Loucy (cell line): ENCODE results near the gene MMP14.

Experiments used
- H2AFZ ChIP-seq: fragments of 200-600 bp; sonication (generic); 2 replicates; pipeline ENCODE4 v1.6.0; 2016; ENCODE audit warnings: antibody characterized with exemption, mild to moderate bottlenecking, low read length, moderate library complexity
- H3F3A ChIP-seq: fragments of 200-600 bp; 2 replicates; pipeline ENCODE4 v1.6.0; 2016; ENCODE audit warnings: antibody characterized with exemption, low read depth, mild to moderate bottlenecking
- H3K27me3 ChIP-seq: fragments of 200-600 bp; sonication (generic); 2 replicates; pipeline ENCODE4 v1.6.1; 2014; ENCODE audit warnings: low read length, mild to moderate bottlenecking; ENCODE audit not compliant: insufficient read depth, poor library complexity, severe bottlenecking
- H3K36me3 ChIP-seq: fragments of 200-600 bp; sonication (generic); 2 replicates; pipeline ENCODE4 v1.6.1; 2016; ENCODE audit warnings: low read length; ENCODE audit not compliant: insufficient read depth
- H3K4me1 ChIP-seq: fragments of 200-600 bp; sonication (generic); 2 replicates; pipeline ENCODE4 v1.5.1; 2014; ENCODE audit warnings: low read length, mild to moderate bottlenecking; ENCODE audit not compliant: insufficient read depth, poor library complexity, severe bottlenecking
- H3K4me2 ChIP-seq: fragments of 200-600 bp; sonication (generic); 2 replicates; pipeline ENCODE4 v1.6.0; 2014; ENCODE audit warnings: antibody characterized with exemption, low read length, low read depth, mild to moderate bottlenecking; ENCODE audit not compliant: poor library complexity, severe bottlenecking
- H3K4me3 ChIP-seq: fragments of 200-600 bp; sonication (generic); 2 replicates; pipeline ENCODE4 v1.5.1; 2014; ENCODE audit warnings: low read length, mild to moderate bottlenecking, mixed read lengths; ENCODE audit not compliant: poor library complexity, severe bottlenecking
- H3K79me2 ChIP-seq: fragments of 200-600 bp; sonication (generic); 2 replicates; pipeline ENCODE4 v1.6.1; 2014; ENCODE audit warnings: low read length; ENCODE audit not compliant: insufficient read depth
- H3K9ac ChIP-seq: fragments of 200-600 bp; sonication (generic); 2 replicates; pipeline ENCODE4 v1.6.0; 2014; ENCODE audit warnings: mild to moderate bottlenecking, low read depth, low read length, moderate library complexity; ENCODE audit not compliant: poor library complexity, severe bottlenecking
- H3K9me2 ChIP-seq: fragments of 200-600 bp; sonication (generic); replicated peaks from 2 replicates; pipeline ENCODE4 v1.6.1; 2016; ENCODE audit warnings: low read depth, low read length, mixed read lengths
- H3K9me3 ChIP-seq: fragments of 200-600 bp; sonication (generic); 2 replicates; pipeline ENCODE4 v1.6.1; 2014; ENCODE audit warnings: mild to moderate bottlenecking, antibody characterized with exemption, low read length, low read depth; ENCODE audit not compliant: insufficient read depth
- H4K20me1 ChIP-seq: fragments of 200-600 bp; sonication (generic); 2 replicates; pipeline ENCODE4 v1.6.0; 2014; ENCODE audit warnings: antibody characterized with exemption, low read length, mild to moderate bottlenecking; ENCODE audit not compliant: insufficient read depth, poor library complexity, severe bottlenecking
- EZH2phosphoT487 ChIP-seq: fragments of 200-600 bp; IDR thresholded peaks from 2 replicates; pipeline ENCODE4 v1.6.1; 2018; ENCODE audit warnings: antibody characterized with exemption, mild to moderate bottlenecking, moderate library complexity, borderline replicate concordance
- TF ChIP-seq, protein P1 (sequence below): fragments of 200-600 bp; sonication (generic); conservative IDR thresholded peaks from 2 replicates; pipeline ENCODE4 v1.5.1; 2014; ENCODE audit warnings: mild to moderate bottlenecking, antibody characterized with exemption, low read length

MMP14 gene

DNA sequence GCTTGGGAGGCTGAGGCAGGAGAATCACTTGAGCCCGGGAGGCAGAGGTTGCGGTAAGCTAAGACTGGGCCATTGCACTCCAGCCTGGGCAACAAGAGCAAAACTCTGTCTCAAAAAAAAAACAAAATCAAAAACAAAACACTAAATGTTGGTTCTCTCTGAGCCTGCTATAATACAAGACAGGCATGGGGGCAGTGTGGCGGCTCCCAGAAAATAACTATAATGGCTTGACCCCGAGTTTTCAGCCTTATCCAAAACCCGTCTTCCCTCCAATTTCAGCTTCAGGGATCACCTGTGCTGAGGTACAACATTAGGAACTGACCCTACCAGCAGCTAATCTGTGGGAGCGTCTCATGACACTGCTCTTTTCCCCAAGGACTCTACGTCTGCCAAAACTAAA lies 22.0 kb upstream of the MMP14 start:
- Histone ChIP-seq H3K27me3 (no peaks in the 10 kb centered on the region), H3K4me2 (no peak overlapping the region), H3K36me3 (no peaks in the 10 kb centered on the region), H3K9ac (no peak overlapping the region), H4K20me1 (no peaks in the 10 kb centered on the region), H3F3A (no peaks in the 10 kb centered on the region), H3K4me3 (no peak overlapping the region), H3K4me1 (peaks cover 9% of the 10 kb centered on the region), H2AFZ (no peak overlapping the region), H3K9me2 (no peaks in the 10 kb centered on the region), H3K79me2 (no peaks in the 10 kb centered on the region), H3K9me3 (no peaks in the 10 kb centered on the region)
- TF ChIP-seq, protein P1, sequence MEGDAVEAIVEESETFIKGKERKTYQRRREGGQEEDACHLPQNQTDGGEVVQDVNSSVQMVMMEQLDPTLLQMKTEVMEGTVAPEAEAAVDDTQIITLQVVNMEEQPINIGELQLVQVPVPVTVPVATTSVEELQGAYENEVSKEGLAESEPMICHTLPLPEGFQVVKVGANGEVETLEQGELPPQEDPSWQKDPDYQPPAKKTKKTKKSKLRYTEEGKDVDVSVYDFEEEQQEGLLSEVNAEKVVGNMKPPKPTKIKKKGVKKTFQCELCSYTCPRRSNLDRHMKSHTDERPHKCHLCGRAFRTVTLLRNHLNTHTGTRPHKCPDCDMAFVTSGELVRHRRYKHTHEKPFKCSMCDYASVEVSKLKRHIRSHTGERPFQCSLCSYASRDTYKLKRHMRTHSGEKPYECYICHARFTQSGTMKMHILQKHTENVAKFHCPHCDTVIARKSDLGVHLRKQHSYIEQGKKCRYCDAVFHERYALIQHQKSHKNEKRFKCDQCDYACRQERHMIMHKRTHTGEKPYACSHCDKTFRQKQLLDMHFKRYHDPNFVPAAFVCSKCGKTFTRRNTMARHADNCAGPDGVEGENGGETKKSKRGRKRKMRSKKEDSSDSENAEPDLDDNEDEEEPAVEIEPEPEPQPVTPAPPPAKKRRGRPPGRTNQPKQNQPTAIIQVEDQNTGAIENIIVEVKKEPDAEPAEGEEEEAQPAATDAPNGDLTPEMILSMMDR: no peak
- TF ChIP-seq EZH2phosphoT487: no peak

DNA sequence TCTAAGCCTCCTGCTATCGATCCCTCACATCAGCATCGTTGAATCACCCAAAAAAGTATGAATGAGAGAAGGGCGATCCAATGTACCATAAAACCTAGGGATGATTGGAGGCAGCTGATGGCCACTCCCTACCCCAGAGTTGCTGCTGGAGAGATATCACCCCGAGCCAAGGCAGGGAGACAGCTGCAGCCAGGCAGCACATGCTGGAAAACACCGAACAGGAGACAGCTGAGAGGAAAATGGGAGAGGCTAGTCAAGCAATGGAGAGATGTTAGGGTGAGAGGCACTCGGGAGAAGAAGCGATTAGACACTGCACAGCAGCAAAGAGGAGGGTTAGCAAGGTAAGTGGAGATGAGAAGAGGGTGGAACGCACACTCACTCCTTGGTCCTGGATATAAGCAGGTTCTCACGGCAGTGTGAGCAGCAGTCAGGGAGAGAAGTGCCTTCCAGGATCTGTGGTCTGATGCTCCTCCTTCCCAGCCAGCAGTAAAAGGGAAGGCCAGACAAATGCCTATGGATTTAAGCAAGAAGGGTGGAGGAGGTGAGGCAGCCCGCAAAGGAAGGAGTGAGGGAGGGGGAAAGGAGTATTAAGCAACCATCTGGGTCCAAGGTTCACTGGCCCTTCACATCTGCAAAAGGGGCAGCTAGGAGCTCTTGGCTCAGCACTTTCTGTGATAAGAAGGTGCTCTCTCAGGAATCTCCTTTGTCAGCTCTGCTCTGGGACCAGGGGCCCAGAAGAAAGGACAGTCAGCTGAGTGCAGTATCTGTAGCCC lies 21.3 kb upstream of the MMP14 start, which contains the start of gene SLC7A7:
Gene SLC7A7, minus strand, starts transcription at position 495 of the 773 bp plus-strand sequence. CDS start 2,037 bp downstream, outside the sequence.
- Histone ChIP-seq H3K79me2 (no peaks in the 10 kb centered on the region), H3K4me2 (no peak within 1 kb of the TSS), H3K9me3 (no peaks in the 10 kb centered on the region), H2AFZ (peak within 1 kb of the TSS; percentile 94), H3K36me3 (no peaks in the 10 kb centered on the region), H3K4me3 (no peak within 1 kb of the TSS), H3K9me2 (no peaks in the 10 kb centered on the region), H3K4me1 (peaks cover 9% of the 10 kb centered on the region), H4K20me1 (no peaks in the 10 kb centered on the region), H3K27me3 (no peaks in the 10 kb centered on the region), H3F3A (no peaks in the 10 kb centered on the region), H3K9ac (no peak within 1 kb of the TSS)
- TF ChIP-seq EZH2phosphoT487: no peak
- TF ChIP-seq, protein P1: no peak

DNA sequence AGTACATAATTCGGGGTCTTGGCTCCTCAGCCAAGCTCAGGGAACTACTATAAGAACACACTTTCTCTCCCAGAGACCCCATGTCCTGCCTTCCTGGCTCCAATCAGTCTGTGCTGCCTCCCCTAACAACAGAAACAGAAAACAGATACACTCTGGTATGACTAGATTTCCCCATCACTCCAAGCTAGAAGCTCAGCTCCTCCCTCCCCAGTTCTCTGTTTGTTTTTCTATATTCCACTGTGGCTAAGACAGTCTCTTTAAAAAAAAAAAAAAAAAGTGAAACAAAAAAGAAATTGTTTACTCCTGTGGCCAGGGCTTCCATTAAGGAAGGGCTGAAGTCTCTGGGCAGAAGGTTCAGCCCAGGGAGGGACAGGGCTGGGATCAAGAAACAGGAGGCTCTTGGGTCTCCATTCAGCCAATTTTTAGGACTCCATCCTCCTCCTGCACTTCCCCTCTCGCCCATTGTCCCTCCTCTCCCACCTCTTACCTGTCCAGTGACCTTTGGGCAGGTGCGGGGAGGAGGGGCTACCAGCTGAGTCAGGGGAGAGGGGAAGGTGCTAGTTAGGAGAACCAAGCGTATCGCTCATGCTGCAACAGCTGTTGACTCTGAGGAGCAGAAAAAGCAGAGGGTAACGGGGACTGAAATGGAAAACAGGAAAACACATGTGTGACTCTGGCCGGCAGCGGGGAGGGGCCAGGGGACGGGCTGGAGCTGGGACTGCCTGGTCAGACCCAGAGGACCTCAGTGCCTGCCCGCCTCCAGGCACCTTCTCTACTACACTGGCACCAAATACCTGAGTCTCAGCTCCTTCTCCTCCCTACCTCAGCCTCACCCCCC lies 17.0 kb upstream of the MMP14 start:
- Histone ChIP-seq H3F3A (no peaks in the 10 kb centered on the region), H3K4me3 (no peak overlapping the region), H3K79me2 (no peaks in the 10 kb centered on the region), H3K4me1 (peaks cover 19% of the 10 kb centered on the region), H3K9me3 (no peaks in the 10 kb centered on the region), H4K20me1 (no peaks in the 10 kb centered on the region), H3K27me3 (no peaks in the 10 kb centered on the region), H3K9me2 (no peaks in the 10 kb centered on the region), H3K4me2 (no peak overlapping the region), H3K9ac (no peak overlapping the region), H2AFZ (0 out of 2 replicates have a peak overlapping the region, but pooled peaks have one; percentile 57), H3K36me3 (no peaks in the 10 kb centered on the region)
- no peak for TF ChIP-seq EZH2phosphoT487
- TF ChIP-seq, protein P1: no peak
